NT2/D1 (cell line): ENCODE data around the gene ARHGAP28.
"Not testable (repeated sequence)": the region's sequence is repeated elsewhere in the genome, so short reads cannot be mapped to it uniquely, and the experiment has no call there.

Experiments
- DNase-seq: peaks from one replicate; pipeline ENCODE4 v3.0.0-alpha.2; 2011; ENCODE audit warnings: low read depth, low spot score
- H3K27me3 ChIP-seq: 2 replicates; pipeline ENCODE4 v1.6.0; 2011; ENCODE audit warnings: mild to moderate bottlenecking; ENCODE audit not compliant: insufficient read length, insufficient read depth
- H3K36me3 ChIP-seq: 2 replicates; pipeline ENCODE4 v1.6.1; 2011; ENCODE audit warnings: mild to moderate bottlenecking, low read length, mixed read lengths; ENCODE audit not compliant: insufficient read depth, insufficient read length
- H3K4me1 ChIP-seq: 2 replicates; pipeline ENCODE4 v1.5.1; 2011; ENCODE audit not compliant: insufficient read depth, insufficient read length
- H3K4me3 ChIP-seq: 2 replicates; pipeline ENCODE4 v1.5.1; 2011; ENCODE audit warnings: low read depth; ENCODE audit not compliant: insufficient read length
- H3K9ac ChIP-seq: 2 replicates; pipeline ENCODE4 v1.6.0; 2011; ENCODE audit warnings: low read depth; ENCODE audit not compliant: insufficient read length
- H3K9me3 ChIP-seq: 2 replicates; pipeline ENCODE4 v1.5.1; 2011; ENCODE audit warnings: mild to moderate bottlenecking, low read length; ENCODE audit not compliant: insufficient read depth
- SUZ12 ChIP-seq: IDR thresholded peaks from 2 replicates; pipeline ENCODE4 v1.6.1; 2011; ENCODE audit not compliant: insufficient read length, insufficient read depth; ENCODE audit errors: extremely low read depth
- YY1 ChIP-seq: IDR thresholded peaks from 2 replicates; pipeline ENCODE4 v1.6.1; 2011; ENCODE audit not compliant: insufficient read length, insufficient read depth
- ZNF274 ChIP-seq: IDR thresholded peaks from 2 replicates; pipeline ENCODE4 v1.6.1; 2011; ENCODE audit warnings: mild to moderate bottlenecking, low read depth, low read length

The ARHGAP28 gene

DNA sequence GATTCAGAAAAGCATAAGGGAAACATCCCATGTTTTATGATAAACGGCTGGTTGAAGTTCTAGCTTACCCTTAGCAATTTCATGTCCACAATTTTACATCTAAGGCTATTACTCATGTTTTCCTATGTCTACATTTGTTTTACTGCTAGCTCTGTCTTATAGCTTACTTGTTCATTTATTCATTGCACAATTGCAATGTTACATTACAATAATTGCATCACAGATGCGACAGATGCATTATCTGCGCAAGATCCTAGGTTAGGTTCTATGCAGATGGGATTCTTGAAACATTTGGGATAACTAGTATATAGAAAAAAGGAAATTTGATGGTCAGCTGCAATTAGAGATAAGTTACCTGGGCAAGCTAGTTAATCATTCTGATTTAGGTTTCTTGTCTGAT is 108.4 kb downstream of the ARHGAP28 start:
- Histone ChIP-seq H3K9me3 (no peaks in the 10 kb centered on the region), H3K27me3 (no peaks in the 10 kb centered on the region), H3K4me3 (no peak overlapping the region), H3K9ac (no peak overlapping the region), H3K4me1 (no peaks in the 10 kb centered on the region), H3K36me3 (no peaks in the 10 kb centered on the region)
- no peak for DNase-seq
- TF ChIP-seq SUZ12 (no peak), ZNF274 (no peak), YY1 (no peak)

DNA sequence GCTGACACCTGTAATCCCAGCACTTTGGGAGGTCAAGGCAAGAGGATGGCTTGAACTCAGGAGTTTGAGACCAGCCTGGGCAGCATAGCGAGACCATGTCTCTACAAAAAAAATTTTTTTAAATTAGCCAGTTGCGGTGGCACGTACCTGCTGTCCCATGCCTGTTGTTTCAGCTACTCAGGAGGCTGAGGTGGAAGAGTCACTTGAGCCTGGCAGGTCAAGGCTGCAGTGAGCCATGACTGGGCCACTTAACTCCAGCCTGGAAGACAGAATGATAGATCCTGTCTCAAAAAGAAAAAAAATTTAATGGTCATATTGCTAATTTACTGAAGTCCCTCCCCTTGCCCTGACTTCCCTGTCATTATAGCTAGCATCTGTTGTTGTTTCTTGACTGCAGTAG is 112.6 kb downstream of the ARHGAP28 start:
- no peak overlapping the region for H3K9ac ChIP-seq
- DNase-seq: no peak
- H3K27me3 ChIP-seq: no peaks in the 10 kb centered on the region
- no peak overlapping the region for H3K4me3 ChIP-seq
- TF ChIP-seq YY1 (no peak), SUZ12 (no peak), ZNF274 (no peak)
- no peaks in the 10 kb centered on the region for H3K4me1 ChIP-seq
- no peaks in the 10 kb centered on the region for H3K36me3 ChIP-seq
- no peaks in the 10 kb centered on the region for H3K9me3 ChIP-seq

- TF ChIP-seq SUZ12 (no peak), ZNF274 (no peak), YY1 (no peak)
- H3K4me1 ChIP-seq: no peaks in the 10 kb centered on the region
- H3K27me3 ChIP-seq: no peaks in the 10 kb centered on the region
- H3K36me3 ChIP-seq: no peaks in the 10 kb centered on the region
- H3K9me3 ChIP-seq: no peaks in the 10 kb centered on the region
- H3K4me3 ChIP-seq: no peak overlapping the region
- H3K9ac ChIP-seq: no peak overlapping the region
- no peak for DNase-seq
Measured at GRCh38 chr18:6843308-6843707, 113.8 kb downstream of the ARHGAP28 start.

- DNase-seq, H3K9me3 ChIP-seq, H3K36me3 ChIP-seq, H3K4me1 ChIP-seq, H3K4me3 ChIP-seq, H3K9ac ChIP-seq, H3K27me3 ChIP-seq: not testable (repeated sequence)
Measured at GRCh38 chr18:6845521-6845920, 116.0 kb downstream of the ARHGAP28 start.

DNA sequence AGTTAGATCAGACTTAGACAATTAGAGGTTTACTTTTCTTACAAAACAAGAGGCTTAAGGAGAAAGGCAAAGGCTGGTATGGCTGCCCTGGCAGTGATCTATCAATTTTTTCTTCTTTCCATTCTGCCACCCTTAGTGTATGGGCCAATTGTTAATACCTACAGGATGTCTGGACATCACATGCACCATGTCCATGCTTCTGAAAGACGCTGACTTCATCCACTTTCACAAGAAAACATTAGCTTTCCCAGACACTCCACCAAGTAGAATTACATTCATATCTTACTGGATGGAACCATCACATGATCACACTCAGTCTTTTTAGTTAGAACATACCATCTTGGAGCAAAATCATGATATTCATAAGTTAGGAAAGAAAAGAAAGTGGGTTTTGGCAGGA is 120.9 kb downstream of the ARHGAP28 start:
- H3K9me3 ChIP-seq: peaks cover 17% of the 10 kb centered on the region
- no peaks in the 10 kb centered on the region for H3K27me3 ChIP-seq
- H3K36me3 ChIP-seq: no peaks in the 10 kb centered on the region
- H3K9ac ChIP-seq: no peak overlapping the region
- H3K4me1 ChIP-seq: no peaks in the 10 kb centered on the region
- H3K4me3 ChIP-seq: no peak overlapping the region
- DNase-seq: no peak
- TF ChIP-seq ZNF274 (no peak), SUZ12 (no peak), YY1 (no peak)

DNA sequence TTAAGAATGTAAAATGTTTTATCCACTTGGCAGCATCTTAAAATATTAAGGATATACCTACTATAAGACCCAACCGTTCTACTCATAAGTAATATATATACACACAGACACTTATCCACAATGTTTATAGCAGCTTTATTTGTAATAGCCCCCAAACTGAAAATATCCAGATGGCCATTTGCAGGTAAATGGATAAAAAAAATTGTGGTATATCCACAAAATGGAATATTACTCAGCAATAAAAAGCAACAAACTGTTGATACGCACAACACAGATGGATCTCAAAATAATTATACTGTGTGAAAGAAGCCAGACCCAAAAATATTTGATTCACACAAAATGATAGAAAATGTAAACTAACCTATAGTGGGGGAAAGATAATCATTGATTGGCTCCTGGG is 122.0 kb downstream of the ARHGAP28 start:
- H3K9me3 ChIP-seq: peaks cover 17% of the 10 kb centered on the region
- H3K9ac ChIP-seq: no peak overlapping the region
- H3K36me3 ChIP-seq: no peaks in the 10 kb centered on the region
- no peaks in the 10 kb centered on the region for H3K27me3 ChIP-seq
- H3K4me1 ChIP-seq: no peaks in the 10 kb centered on the region
- no peak for DNase-seq
- no peak overlapping the region for H3K4me3 ChIP-seq
- TF ChIP-seq SUZ12: no peak
- no peak for TF ChIP-seq YY1
- TF ChIP-seq ZNF274: no peak

DNA sequence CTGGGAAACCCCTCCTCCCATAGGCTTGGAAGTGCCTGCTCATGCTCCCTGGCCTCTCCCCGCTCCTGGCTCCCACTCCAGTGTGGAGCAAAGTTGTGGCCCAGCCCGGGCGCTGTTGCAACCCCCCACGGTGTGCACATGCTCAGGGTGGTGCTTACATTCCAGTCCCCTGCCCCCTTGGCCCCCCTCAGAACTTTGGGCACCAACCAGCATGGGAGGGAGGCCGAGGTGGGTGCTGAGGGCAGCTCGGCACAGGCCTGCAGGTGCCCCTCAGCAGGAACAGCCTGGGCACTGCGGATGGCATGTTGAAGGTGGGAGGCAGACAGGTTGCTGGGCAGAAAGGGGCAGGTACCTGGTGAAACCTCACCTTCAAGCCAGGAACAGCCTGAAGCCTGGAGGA is 125.3 kb downstream of the ARHGAP28 start:
- no peak for DNase-seq
- H3K9me3 ChIP-seq: peaks cover 17% of the 10 kb centered on the region
- no peak for TF ChIP-seq YY1
- no peak for TF ChIP-seq ZNF274
- no peak for TF ChIP-seq SUZ12
- no peaks in the 10 kb centered on the region for H3K27me3 ChIP-seq
- H3K4me1 ChIP-seq: no peaks in the 10 kb centered on the region
- no peak overlapping the region for H3K4me3 ChIP-seq
- no peaks in the 10 kb centered on the region for H3K36me3 ChIP-seq
- no peak overlapping the region for H3K9ac ChIP-seq

DNA sequence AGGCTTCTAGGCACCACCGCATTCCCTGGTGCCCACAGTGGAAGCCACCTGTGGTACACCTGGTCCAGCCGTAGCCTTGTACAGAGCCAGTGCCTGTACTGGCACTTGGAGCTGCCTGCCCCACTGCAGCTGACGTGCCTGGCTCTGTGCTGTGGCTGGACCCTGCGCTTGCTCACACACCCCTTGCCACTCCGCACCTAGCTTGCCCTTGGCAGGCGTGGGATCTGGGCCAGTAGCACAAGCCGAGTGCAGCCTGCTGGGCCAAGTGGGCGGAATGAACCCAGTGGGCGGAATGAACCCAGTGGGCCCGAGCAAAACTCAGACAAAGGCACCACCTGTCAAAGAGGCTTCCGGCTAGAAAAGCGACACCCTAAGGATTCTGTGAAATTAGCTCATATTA is 126.3 kb downstream of the ARHGAP28 start:
- no peak overlapping the region for H3K4me3 ChIP-seq
- H3K36me3 ChIP-seq: no peaks in the 10 kb centered on the region
- DNase-seq: no peak
- H3K27me3 ChIP-seq: no peaks in the 10 kb centered on the region
- H3K9me3 ChIP-seq: peaks cover 15% of the 10 kb centered on the region
- no peak overlapping the region for H3K9ac ChIP-seq
- TF ChIP-seq SUZ12 (no peak), ZNF274 (no peak)
- H3K4me1 ChIP-seq: no peaks in the 10 kb centered on the region
